ENCODE data around the gene RNF26. TPM values are rescaled to one million over a fixed set of nuclear protein-coding genes. Genes with fewer than 3 reads are reported as not detected.

RNF26 gene
- total and polyA plus RNA-seq, 2 of the 13 experiments (the other 11 are each of a cell fraction or from before 2014, with no cell fraction given), result 11.9 to 26.3 TPM

- TF ChIP-seq AHDC1 (CRISPR knock-in tag; IDR thresholded peaks at IDR 0.05; ENCODE audit: borderline replicate concordance), result peak; percentile 78; the same call in 1 of the 2 replicates
- peak; percentile 50; the same call in 1 of the 2 replicates for TF ChIP-seq ZBTB26 (CRISPR knock-in tag; IDR thresholded peaks at IDR 0.05; ENCODE audit: borderline replicate concordance)
- TF ChIP-seq ZSCAN5A (CRISPR knock-in tag; IDR thresholded peaks at IDR 0.05; ENCODE audit: borderline replicate concordance), result no peak
- no peak for TF ChIP-seq ZNF326 (CRISPR knock-in tag; IDR thresholded peaks at IDR 0.05; ENCODE audit: borderline replicate concordance)
- TF ChIP-seq PRMT3 (CRISPR knock-in tag; IDR thresholded peaks at IDR 0.05; ENCODE audit: borderline replicate concordance, low read depth), result no peak
- 0 out of 2 replicates have a peak, but pooled peaks have one; percentile 6 for TF ChIP-seq ZBTB33 (CRISPR knock-in tag; IDR thresholded peaks at IDR 0.05)
- TF ChIP-seq DZIP1 (CRISPR knock-in tag; IDR thresholded peaks at IDR 0.05), result no peak
Observed at GRCh38 chr11:119368121-119369034, 34.1 kb downstream of the RNF26 start (continued).
